Stimulated activated CD4-positive, alpha-beta T cell treated with anti-CD3 and anti-CD28 coated beads, Interleukin-15, amount 100 ng/mL, for 1 hour (primary cell): ENCODE data around the gene MCAM.

Experiments used
- DNase-seq, 2 donors: peaks; one replicate each; pipeline ENCODE4 v3.0.0-alpha.2; 2020; ENCODE audit warnings: low read depth in 1 of 2, low spot score in 1 of 2

The MCAM gene

GRCh38 chr11:119346605-119347004 is 29.7 kb upstream of the MCAM start, which contains the start of gene MFRP:
TSS of gene MFRP (minus strand) at chr11:119346705. CDS start at chr11:119346513, 192 bp downstream.
- DNase-seq: no peak

GRCh38 chr11:119345685-119346084 is 28.8 kb upstream of the MCAM start:
- DNase-seq: no peak

- DNase-seq: no peak
Measured at GRCh38 chr11:119344291-119345010, 27.5 kb upstream of the MCAM start.

GRCh38 chr11:119343726-119344125 is 26.8 kb upstream of the MCAM start:
- DNase-seq: no peak

- DNase-seq: no peak
Measured at GRCh38 chr11:119342362-119343130, 25.6 kb upstream of the MCAM start.

- no peak for DNase-seq
Measured at GRCh38 chr11:119342023-119342300, 25.0 kb upstream of the MCAM start.

- DNase-seq: no peak
Measured at GRCh38 chr11:119341222-119342022, 24.5 kb upstream of the MCAM start.

- DNase-seq: no peak
Measured at GRCh38 chr11:119340335-119341221, 23.6 kb upstream of the MCAM start, which contains the start of gene C1QTNF5. TSS of gene C1QTNF5 (minus strand) at chr11:119340883. CDS start at chr11:119340397, 486 bp downstream.

- DNase-seq: no peak
Measured at GRCh38 chr11:119339589-119340334, 22.8 kb upstream of the MCAM start.

- DNase-seq: no peak
Measured at GRCh38 chr11:119338965-119339588, 22.1 kb upstream of the MCAM start.

- DNase-seq: peak; percentile 47
Measured at GRCh38 chr11:119338318-119338890, 21.5 kb upstream of the MCAM start.

- no peak for DNase-seq
Measured at GRCh38 chr11:119337581-119338317, 20.8 kb upstream of the MCAM start.

GRCh38 chr11:119336744-119337469 is 20.0 kb upstream of the MCAM start:
- no peak for DNase-seq

GRCh38 chr11:119335655-119336543 is 19.0 kb upstream of the MCAM start:
- DNase-seq: no peak

- no peak for DNase-seq
Measured at GRCh38 chr11:119335091-119335654, 18.2 kb upstream of the MCAM start.

GRCh38 chr11:119334174-119334930 is 17.4 kb upstream of the MCAM start, which contains the start of gene RNF26:
TSS of gene RNF26 (plus strand) at chr11:119334527. CDS start at chr11:119335123, 596 bp downstream.
- peak; percentile 80 to 82 for DNase-seq
